Neuronal stem cell (in vitro differentiated cells): Measurements from ENCODE around the gene B4GALNT4.
"Not testable (repeated sequence)": the region's sequence is repeated elsewhere in the genome, so short reads cannot be mapped to it uniquely, and the experiment has no call there.

ENCODE experiments used
- DNase-seq: peaks from one replicate; pipeline ENCODE4 v3.0.0-alpha.2; 2013; ENCODE audit warnings: low spot score
- H2AFZ ChIP-seq: one replicate; pipeline ENCODE4 v1.6.1; 2013; ENCODE audit warnings: mild to moderate bottlenecking, low read length, inconsistent platforms
- H2AK5ac ChIP-seq: 2 replicates; pipeline ENCODE4 v1.6.1; 2013; ENCODE audit warnings: low read depth, mild to moderate bottlenecking, inconsistent platforms, low read length, moderate library complexity, mixed read lengths
- H2BK120ac ChIP-seq: 2 replicates; pipeline ENCODE4 v1.6.1; 2013; ENCODE audit warnings: low read depth, mild to moderate bottlenecking, inconsistent platforms, low read length, moderate library complexity, mixed read lengths
- H2BK12ac ChIP-seq: one replicate; pipeline ENCODE4 v1.6.1; 2013; ENCODE audit warnings: low read length, inconsistent platforms
- H2BK15ac ChIP-seq: 2 replicates; pipeline ENCODE4 v1.6.1; 2013; ENCODE audit warnings: mild to moderate bottlenecking, low read length, inconsistent platforms, mixed read lengths
- H2BK5ac ChIP-seq: one replicate; pipeline ENCODE4 v1.6.1; 2013; ENCODE audit warnings: inconsistent platforms, mild to moderate bottlenecking, low read length, moderate library complexity
- H3K14ac ChIP-seq: one replicate; pipeline ENCODE4 v1.6.1; 2013; ENCODE audit warnings: low read length, inconsistent platforms
- H3K18ac ChIP-seq: 2 replicates; pipeline ENCODE4 v1.6.1; 2013; ENCODE audit warnings: low read length, inconsistent platforms
- H3K23ac ChIP-seq: 2 replicates; pipeline ENCODE4 v1.6.1; 2013; ENCODE audit warnings: low read depth, mild to moderate bottlenecking, mixed read lengths, low read length, inconsistent platforms; ENCODE audit not compliant: poor library complexity
- H3K27ac ChIP-seq: replicated peaks from 3 replicates; pipeline ENCODE4 v1.5.1; 2013; ENCODE audit warnings: low read length, inconsistent platforms
- H3K27me3 ChIP-seq, 3 experiments: 2 replicates each; pipeline ENCODE4 v1.6.1; 2013; ENCODE audit warnings: low read length in 3 of 3, mild to moderate bottlenecking in 2 of 3, inconsistent platforms in 1 of 3, low read depth in 1 of 3, mixed read lengths in 1 of 3, moderate library complexity in 1 of 3; ENCODE audit not compliant: control insufficient read depth in 3 of 3, insufficient read depth in 3 of 3
- H3K36me3 ChIP-seq, 2 donors: replicated peaks in 1 of 2; 2 replicates each; pipeline ENCODE4 v1.6.1; 2013; ENCODE audit warnings: low read length in 2 of 2; ENCODE audit not compliant: control insufficient read depth in 2 of 2, insufficient read depth in 2 of 2
- H3K4ac ChIP-seq: 2 replicates; pipeline ENCODE4 v1.6.1; 2013; ENCODE audit warnings: inconsistent platforms, mild to moderate bottlenecking, low read length, moderate library complexity
- H3K4me1 ChIP-seq, 2 donors: 1 replicate in 1 of 2; 2 replicates in 1 of 2; pipeline ENCODE4 v1.6.1; 2013; ENCODE audit warnings: low read length in 2 of 2, low read depth in 1 of 2; ENCODE audit not compliant: control insufficient read depth in 2 of 2, insufficient read depth in 1 of 2
- H3K4me2 ChIP-seq: one replicate; pipeline ENCODE4 v1.6.1; 2013; ENCODE audit warnings: mild to moderate bottlenecking, low read length, inconsistent platforms; ENCODE audit not compliant: insufficient read depth, poor library complexity, severe bottlenecking
- H3K4me3 ChIP-seq, 2 donors: 2 replicates each; pipeline ENCODE4 v1.5.1; 2013; ENCODE audit warnings: low read length in 2 of 2, mild to moderate bottlenecking in 2 of 2, inconsistent platforms in 1 of 2, moderate library complexity in 1 of 2
- H3K79me1 ChIP-seq: one replicate; pipeline ENCODE4 v1.6.1; 2013; ENCODE audit warnings: low read depth, mild to moderate bottlenecking, inconsistent platforms, low read length, moderate library complexity
- H3K9ac ChIP-seq: one replicate; pipeline ENCODE4 v1.6.1; 2013; ENCODE audit warnings: mild to moderate bottlenecking, low read depth, low read length, inconsistent platforms; ENCODE audit not compliant: poor library complexity
- H3K9me3 ChIP-seq, 2 donors: replicated peaks in 1 of 2; 2 replicates each; pipeline versions ENCODE3 to v1.6.1; 2013; ENCODE audit warnings: low read length in 2 of 2, mild to moderate bottlenecking in 2 of 2, inconsistent platforms in 1 of 2, low read depth in 1 of 2, mixed read lengths in 1 of 2, moderate library complexity in 1 of 2; ENCODE audit not compliant: control insufficient read depth in 2 of 2, insufficient read depth in 1 of 2
- H4K8ac ChIP-seq: one replicate; pipeline ENCODE4 v1.6.1; 2013; ENCODE audit warnings: low read depth, mild to moderate bottlenecking, inconsistent platforms, low read length, moderate library complexity
- H4K91ac ChIP-seq: one replicate; pipeline ENCODE4 v1.6.1; 2013; ENCODE audit warnings: low read length, low read depth, mild to moderate bottlenecking, inconsistent platforms; ENCODE audit not compliant: poor library complexity
- WGBS, 2 donors: extraction: QIAGEN DNeasy Blood & Tissue Kit; methylation state at CpG; one replicate each; pipeline ENCODE4 v1.1.7; 2013; ENCODE audit warnings: missing lambda C conversion rate in 2 of 2, mixed read lengths in 1 of 2; ENCODE audit not compliant: insufficient read length in 2 of 2, insufficient replicate concordance in 1 of 2; ENCODE audit errors: extremely low coverage in 2 of 2; 5-methylcytosine and 5-hydroxymethylcytosine counted together

Gene B4GALNT4

DNA sequence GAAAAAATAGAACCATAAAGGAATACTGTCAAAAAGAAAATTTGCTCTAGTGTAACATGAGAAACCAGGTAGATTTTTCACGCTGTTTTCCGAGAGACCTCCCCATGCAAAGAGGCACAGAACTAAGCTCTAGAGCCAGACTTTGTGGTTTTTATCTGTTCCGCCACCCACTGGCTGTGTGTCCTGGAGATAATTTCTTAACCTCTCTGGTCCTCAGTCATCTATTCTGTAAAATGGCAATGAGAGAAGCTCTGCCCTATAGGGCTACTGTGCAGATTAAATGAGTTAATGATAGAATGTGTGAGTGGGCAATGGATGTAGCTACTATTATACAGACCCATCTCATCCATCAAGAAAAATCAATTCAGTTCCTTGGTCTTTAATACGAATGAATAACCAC is 54.9 kb downstream of the B4GALNT4 start:
- Histone ChIP-seq H2BK15ac (no peak overlapping the region), H3K9me3 (no peaks in the 10 kb centered on the region), H3K27me3 (peaks cover 0 to 15% (median 2%) of the 10 kb centered on the region in 3 experiments), H3K27ac (no peak overlapping the region), H3K36me3 (no peaks in the 10 kb centered on the region), H2BK120ac (no peak overlapping the region), H2BK12ac (no peak overlapping the region), H2AK5ac (no peak overlapping the region), H3K23ac (no peak overlapping the region), H4K8ac (no peak overlapping the region), H3K4ac (no peak overlapping the region), H4K91ac (no peak overlapping the region), H3K4me2 (no peak overlapping the region), H3K4me1 (no peaks in the 10 kb centered on the region), H2BK5ac (no peak overlapping the region), H3K9ac (no peak overlapping the region), H2AFZ (no peak overlapping the region), H3K14ac (no peak overlapping the region), H3K79me1 (no peaks in the 10 kb centered on the region), H3K4me3 (no peak overlapping the region), H3K18ac (no peak overlapping the region)
- DNase-seq: no peak
- no CpG with 5 or more reads among the region's 4 CpGs for WGBS, 2 donors

DNA sequence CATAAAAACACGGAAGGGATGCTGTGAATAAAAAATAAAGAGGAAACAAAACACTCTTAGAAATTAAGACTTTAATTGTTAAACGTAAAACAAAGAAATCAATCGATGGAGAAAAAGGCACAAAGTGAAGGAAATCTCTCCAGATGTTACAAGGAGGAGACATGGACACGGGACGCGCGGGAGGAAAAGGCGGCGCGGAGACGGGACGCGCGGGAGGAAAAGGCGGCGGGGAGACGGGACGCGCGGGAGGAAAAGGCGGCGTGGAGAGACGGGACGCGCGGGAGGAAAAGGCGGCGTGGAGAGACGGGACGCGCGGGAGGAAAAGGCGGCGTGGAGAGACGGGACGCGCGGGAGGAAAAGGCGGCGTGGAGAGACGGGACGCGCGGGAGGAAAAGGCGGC is 55.5 kb downstream of the B4GALNT4 start:
- H3K27me3 ChIP-seq, H2BK12ac ChIP-seq, H3K4me2 ChIP-seq, H2BK15ac ChIP-seq, H3K4me1 ChIP-seq, H4K8ac ChIP-seq, H3K9me3 ChIP-seq, DNase-seq, H3K18ac ChIP-seq, H2AFZ ChIP-seq, H3K23ac ChIP-seq, H3K14ac ChIP-seq, H3K27ac ChIP-seq, H2AK5ac ChIP-seq, H3K36me3 ChIP-seq, H3K9ac ChIP-seq, H2BK5ac ChIP-seq, H3K79me1 ChIP-seq, H3K4ac ChIP-seq, H2BK120ac ChIP-seq, H4K91ac ChIP-seq, H3K4me3 ChIP-seq: not testable (repeated sequence)
- no CpG with 5 or more reads among the region's 45 CpGs for WGBS, 2 donors

DNA sequence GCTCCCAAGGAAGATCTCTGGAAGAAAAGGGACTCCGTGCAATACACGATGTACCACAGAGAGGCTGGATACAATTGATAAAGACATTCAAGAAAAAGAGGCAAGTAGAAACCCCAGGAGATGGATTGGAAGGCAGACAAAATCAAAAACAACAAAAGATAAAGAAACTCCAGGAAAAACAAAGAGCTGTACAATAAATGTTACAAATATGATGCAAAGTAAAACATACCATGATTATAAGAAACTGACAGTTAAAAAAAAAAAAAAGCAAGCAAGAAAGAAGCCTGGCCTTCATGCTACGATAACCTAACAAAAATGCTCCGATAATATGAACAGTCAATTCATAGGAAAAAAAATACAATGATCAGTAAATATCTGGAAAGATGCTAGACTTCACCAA is 56.0 kb downstream of the B4GALNT4 start:
- H3K4me3 ChIP-seq: no peak overlapping the region
- no peak overlapping the region for H3K4ac ChIP-seq
- no CpG with 5 or more reads among the region's 4 CpGs for WGBS, 2 donors
- DNase-seq: no peak
- no peak overlapping the region for H3K14ac ChIP-seq
- H2AFZ ChIP-seq: no peak overlapping the region
- no peak overlapping the region for H3K18ac ChIP-seq
- H4K8ac ChIP-seq: no peak overlapping the region
- H2BK12ac ChIP-seq: no peak overlapping the region
- H2BK5ac ChIP-seq: no peak overlapping the region
- H3K9me3 ChIP-seq: no peaks in the 10 kb centered on the region
- no peak overlapping the region for H3K9ac ChIP-seq
- H2AK5ac ChIP-seq: no peak overlapping the region
- H3K23ac ChIP-seq: no peak overlapping the region
- H2BK120ac ChIP-seq: no peak overlapping the region
- no peaks in the 10 kb centered on the region for H3K79me1 ChIP-seq
- H3K36me3 ChIP-seq: no peaks in the 10 kb centered on the region
- H3K4me1 ChIP-seq: no peaks in the 10 kb centered on the region
- H3K4me2 ChIP-seq: no peak overlapping the region
- peaks cover 0 to 7% (median 2%) of the 10 kb centered on the region in 3 experiments for H3K27me3 ChIP-seq
- H4K91ac ChIP-seq: no peak overlapping the region
- H3K27ac ChIP-seq: no peak overlapping the region
- no peak overlapping the region for H2BK15ac ChIP-seq

DNA sequence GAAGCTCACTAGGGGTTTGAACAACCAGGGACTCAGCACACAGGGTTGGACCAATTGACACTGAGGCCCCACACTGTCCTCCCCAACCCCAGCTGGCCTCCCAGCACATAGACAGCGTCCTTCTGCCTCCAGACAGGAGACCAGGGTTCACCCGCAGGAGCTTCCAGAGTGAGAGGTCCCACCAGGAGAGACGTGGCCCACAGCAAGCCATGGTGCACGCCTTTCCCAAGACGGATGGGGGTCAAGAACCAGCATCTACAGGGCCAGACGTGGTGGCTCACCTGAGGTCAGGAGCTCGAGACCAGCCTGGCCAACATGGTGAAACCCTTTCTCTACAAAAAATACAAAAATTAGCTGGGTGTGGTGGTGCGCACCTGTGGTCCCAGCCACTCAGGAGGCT is 57.6 kb downstream of the B4GALNT4 start:
- Histone ChIP-seq H2BK5ac (no peak overlapping the region), H3K23ac (no peak overlapping the region), H3K9ac (no peak overlapping the region), H4K8ac (no peak overlapping the region), H3K79me1 (no peaks in the 10 kb centered on the region), H2BK15ac (no peak overlapping the region), H2AK5ac (peak overlapping the region; percentile 21), H3K9me3 (no peaks in the 10 kb centered on the region), H4K91ac (no peak overlapping the region), H3K27ac (no peak overlapping the region), H2AFZ (no peak overlapping the region), H3K14ac (no peak overlapping the region), H3K27me3 (peaks cover 0 to 5% (median 2%) of the 10 kb centered on the region in 3 experiments), H3K18ac (no peak overlapping the region), H2BK120ac (no peak overlapping the region), H3K4me1 (no peaks in the 10 kb centered on the region), H3K36me3 (no peaks in the 10 kb centered on the region), H2BK12ac (no peak overlapping the region), H3K4me2 (no peak overlapping the region), H3K4me3 (no peak overlapping the region), H3K4ac (peak overlapping the region; percentile 11)
- DNase-seq: no peak
- WGBS, 2 donors: no CpG with 5 or more reads among the region's 8 CpGs
